HG03159 (cell line): ENCODE measurements around the gene NUCB2.

ENCODE experiments used
- ATAC-seq: cut with Tn5 transposase; IDR thresholded peaks from one replicate; pipeline ENCODE4 v1.9.1; 2021; ENCODE audit warnings: mild to moderate bottlenecking, moderate library complexity; ENCODE audit not compliant: unreplicated experiment

Gene NUCB2

GRCh38 chr11:17379383-17380180 is 103.0 kb downstream of the NUCB2 start:
- ATAC-seq: no peak

GRCh38 chr11:17381156-17381555 is 104.6 kb downstream of the NUCB2 start:
- no peak for ATAC-seq
